Suppressor macrophage treated with lipopolysaccharide for 4 hours (primary cell): ENCODE results near the gene ZNF497.
A peak's percentile ranks its signal among the peaks of the same experiment; 100 is the strongest.
"Not testable (repeated sequence)": the region's sequence is repeated elsewhere in the genome, so short reads cannot be mapped to it uniquely, and the experiment has no call there.

ENCODE experiments used
- DNase-seq: peaks from one replicate; pipeline ENCODE4 v3.0.0-alpha.2; 2020

Gene ZNF497

DNA sequence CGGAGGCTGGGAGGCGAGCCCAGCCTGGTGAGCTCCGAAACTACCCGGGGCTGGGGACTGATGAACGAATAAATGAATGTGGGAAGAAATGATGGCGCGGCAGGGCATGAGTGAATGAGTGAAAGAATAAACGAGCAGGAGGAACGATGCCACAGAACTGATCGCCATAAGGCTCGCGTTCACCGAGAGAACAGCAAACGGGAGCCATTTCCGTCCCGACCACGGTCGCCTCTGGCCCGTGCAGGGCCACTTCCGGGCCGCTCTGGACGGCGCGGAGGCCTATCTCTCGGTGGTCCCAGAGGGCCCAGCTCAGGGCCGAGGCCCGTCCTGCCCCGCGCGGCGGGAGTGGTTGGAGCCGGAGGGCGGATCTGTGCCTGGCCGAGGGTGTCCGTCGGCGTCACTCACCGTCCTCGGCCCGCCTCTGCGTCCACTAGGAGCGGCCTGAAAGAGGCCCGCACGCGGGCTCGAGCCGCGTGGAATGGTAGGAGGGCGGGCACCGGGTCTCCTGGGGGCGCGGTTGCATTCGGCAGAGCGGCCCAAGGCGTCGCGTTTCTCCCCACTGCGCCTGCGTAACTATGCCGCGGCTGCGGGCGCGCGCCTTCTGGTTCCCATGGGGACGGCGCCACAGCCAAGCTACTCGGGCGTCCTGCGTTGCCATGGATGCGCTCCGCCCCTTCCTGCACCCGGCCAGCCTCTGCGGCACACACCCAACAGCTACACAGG, at the start of gene ZNF497:
TSS of gene ZNF497 (minus strand) at position 480 of the 723 bp plus-strand sequence. CDS start 5,116 bp downstream, outside the sequence.
- DNase-seq = peak; percentile 97

- DNase-seq = no peak
Observed at GRCh38 chr19:58409010-58409790, 46.6 kb upstream of the ZNF497 start.

GRCh38 chr19:58408152-58409009, 45.8 kb upstream of the ZNF497 start, which contains the start of gene ZNF584:
Gene ZNF584 (plus strand): TSS chr19:58408649. CDS start chr19:58409148, 499 bp downstream.
- peak; percentile 96 for DNase-seq

DNA sequence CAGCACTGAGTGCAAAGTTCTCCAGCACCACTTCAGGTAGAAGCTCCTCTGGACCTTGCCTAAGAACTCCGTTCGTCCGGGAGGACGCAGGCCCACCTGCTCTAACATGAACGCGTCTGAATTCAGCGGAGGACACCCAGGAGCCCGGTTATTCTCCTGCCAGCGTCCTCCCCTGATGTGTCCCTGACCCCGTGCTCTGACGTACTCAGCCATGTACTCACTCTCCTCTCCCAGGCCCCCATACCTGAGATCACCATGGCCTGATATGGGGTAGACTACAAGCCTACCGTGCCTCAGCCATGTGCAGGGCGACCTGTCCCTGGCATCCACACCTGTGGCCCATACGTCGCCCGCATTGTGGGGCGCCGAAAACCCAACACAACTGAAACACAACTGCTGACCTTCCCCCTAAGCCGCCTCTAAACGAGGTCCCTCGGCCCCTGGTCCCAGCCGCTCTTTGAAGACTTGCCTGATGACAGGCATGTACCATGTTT, 45.2 kb upstream of the ZNF497 start:
- no peak for DNase-seq

DNA sequence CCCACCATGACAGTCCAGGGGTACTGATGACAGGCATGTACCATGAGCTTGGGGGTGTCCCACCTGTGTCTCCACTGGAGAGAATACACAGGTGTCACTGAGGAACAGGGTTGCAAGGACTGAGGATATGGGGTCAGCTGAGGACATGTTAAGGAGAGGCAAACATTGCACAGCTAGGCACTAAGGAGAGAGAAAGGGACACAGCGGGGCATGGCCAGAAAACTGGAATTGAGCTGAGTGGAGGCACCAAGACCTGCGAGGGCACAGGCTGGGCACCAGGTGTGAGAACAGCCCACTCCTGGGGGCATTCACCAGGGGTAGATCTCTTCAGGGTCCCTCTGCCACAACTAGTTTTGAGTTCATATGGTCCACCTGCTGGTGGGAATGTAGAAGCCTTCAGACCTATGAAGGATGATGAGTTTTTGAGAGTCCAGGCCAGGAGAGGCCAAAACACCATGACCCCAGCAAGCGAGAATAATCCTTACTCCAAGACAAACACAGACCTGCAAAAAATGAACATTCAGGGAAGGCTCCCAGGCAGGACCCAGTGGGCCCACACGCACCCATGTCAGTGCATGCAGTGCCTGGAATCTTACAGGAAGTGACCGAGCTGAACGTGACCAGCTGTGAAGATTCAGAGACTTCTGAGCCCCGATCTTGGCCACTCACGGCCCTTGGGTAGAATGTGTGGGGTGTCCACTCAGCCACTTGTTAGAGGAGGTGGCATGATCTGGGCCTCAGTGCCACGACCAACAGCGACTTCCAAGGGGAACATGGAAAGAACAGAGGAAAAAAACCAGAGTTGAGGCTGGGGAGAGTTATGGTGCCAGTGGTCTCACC, 44.5 kb upstream of the ZNF497 start:
- DNase-seq = no peak

DNA sequence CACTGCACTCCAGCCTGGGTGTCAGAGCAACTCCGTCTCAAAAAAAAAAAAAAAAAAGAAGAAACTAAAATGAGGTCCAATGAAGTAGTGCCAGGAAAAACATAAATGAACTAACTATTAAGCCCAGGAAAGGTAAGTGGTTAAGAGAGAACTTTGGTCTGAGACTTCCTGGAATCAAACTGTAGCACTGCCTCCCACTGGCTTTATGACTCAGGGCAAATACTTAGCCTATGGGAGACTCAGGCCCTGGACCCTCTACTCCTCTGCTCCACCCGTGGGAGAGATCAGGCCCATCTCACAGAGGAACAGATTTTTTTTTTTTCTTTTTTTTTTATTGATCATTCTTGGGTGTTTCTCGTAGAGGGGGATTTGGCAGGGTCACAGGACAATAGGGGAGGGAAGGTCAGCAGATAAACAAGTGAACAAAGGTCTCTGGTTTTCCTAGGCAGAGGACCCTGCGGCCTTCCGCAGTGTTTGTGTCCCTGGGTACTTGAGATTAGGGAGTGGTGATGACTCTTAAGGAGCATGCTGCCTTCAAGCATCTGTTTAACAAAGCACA, 41.4 kb upstream of the ZNF497 start:
- DNase-seq = not testable (repeated sequence)

DNA sequence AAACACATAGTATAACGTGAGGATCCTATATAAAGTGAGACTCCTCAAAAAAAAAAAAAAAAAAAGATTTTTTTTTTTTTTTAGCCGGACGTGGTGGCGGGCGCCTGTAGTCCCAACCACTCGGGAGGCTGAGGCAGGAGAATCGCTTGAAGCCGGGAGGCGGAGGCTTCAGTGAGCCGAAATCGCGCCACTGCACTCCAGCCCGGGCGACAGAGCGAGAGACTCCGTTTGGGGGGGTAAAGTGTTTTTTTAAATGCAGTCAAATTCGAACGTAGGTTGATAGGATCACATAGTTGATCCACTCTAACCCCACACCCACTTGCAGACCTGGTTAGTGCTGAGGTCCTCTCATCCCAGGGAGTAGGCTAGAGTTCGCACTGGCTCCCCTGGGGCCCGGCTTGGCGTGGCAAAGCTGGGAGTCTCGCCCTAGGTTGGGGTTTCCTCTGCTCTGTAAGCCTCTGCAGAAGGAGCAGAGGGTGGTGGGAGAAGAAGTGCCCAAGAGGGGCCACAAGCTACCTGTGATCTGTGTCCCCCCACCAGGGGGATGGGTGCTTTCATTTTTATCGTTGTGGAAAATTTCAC, 39.4 kb upstream of the ZNF497 start:
- no peak for DNase-seq

DNA sequence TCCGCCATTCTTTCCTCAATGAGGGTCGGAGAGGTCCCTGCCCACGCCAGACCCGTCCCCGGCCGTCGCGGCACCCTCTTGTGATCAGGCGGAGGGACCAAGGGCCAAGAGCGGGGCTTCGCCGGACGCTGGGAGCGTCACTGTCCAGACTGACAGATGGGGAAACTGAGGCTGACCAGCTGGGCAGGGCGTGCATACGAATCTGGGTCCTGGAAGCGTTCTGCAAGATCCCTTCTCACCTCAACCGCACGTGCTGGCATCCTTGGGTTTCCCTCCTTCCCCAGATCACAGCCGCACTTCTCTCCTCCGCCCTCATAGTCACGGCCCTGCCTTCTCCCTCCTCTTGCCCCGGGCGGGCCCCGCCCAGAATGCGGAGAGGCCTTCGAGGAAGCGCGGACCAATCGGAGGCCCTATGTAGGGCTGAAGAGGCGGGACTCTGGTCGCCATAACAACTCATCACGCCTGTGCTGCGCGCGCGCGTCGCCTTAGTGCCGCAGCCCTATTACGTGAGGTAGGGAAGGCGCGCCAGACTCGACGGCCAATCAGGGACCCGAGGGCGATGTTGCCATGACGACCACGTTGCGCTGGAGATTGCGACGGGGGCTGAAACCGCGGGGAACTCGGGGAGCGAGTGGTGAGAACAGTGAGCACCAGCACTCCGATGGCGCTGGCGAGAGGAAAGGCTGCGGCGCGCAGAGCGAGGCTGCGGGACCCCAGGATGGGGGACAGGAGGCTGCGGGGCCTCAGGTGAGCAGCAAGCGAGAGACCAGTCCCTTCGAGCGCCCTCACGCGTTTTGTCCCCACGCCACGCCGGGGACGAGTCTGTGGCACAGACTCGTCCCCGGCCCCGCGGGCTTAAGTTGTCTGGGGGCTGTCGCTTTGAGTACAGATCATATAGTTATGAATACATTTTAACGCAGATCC, 38.6 kb upstream of the ZNF497 start:
- peak; percentile 99 for DNase-seq

GRCh38 chr19:58400316-58400915, 37.9 kb upstream of the ZNF497 start:
- no peak for DNase-seq

- no peak for DNase-seq
Observed at GRCh38 chr19:58399903-58400302, 37.4 kb upstream of the ZNF497 start.

- no peak for DNase-seq
Observed at GRCh38 chr19:58398545-58398944, 36.0 kb upstream of the ZNF497 start.

DNA sequence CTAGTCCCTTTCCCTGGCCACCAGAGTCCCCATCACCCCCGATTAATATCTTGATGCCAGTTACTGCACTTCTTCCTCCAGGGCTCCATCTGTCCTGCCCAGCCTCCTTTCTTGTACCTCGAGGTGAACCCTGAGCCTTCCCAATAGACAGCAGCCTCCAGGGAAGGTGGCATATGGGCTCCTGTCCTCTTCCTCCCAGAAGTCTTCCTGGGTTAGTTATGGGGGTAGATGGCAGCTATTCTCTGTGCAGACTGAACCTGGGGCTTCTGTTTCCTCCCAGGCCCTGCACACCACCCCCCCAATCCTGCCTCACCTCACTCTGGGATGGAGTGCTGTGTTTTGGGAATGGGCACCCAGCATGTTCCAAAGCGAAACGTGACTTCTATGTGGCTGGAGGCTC, 35.5 kb upstream of the ZNF497 start:
- no peak for DNase-seq

GRCh38 chr19:58397533-58398037, 35.0 kb upstream of the ZNF497 start:
- no peak for DNase-seq

DNA sequence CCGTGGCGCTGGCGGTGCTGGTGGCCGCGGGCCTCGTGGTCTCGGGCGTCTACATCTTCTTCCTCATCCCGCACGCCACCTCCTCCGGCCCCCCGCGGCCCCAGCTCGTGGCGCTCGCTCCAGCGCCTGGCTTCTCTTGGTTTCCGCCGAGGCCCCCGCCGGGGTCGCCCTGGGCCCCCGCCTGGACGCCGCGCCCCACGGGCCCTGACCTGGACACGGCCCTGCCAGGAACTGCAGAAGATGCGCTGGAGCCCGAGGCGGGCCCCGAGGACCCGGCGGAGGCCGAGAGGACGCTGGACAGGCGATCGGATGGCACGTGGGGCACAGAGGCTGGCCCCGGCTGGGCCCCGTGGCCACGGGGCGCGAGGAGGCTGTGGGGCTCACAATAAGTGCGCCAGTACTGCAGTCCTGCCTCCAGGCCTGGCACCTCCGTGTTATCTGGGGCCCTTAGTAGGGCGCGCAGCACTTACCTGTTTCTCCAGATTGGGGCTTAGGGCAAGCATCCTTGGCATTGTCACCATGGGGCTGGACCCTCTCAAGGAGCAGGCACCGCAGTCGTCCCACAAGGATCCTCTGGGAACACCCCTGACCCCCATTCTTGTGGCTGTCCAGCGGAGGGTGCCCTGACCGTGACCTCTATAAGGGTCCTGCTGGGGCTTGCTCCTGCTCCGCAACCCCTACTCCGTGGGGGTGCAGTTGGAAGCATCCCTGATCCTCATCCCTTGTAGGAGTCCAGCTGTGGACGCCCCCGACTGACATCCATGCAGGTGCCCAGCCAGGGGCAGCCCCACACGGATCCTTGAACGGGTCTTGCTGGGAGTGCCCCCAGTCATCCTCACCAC, 34.4 kb upstream of the ZNF497 start:
- DNase-seq = no peak

DNA sequence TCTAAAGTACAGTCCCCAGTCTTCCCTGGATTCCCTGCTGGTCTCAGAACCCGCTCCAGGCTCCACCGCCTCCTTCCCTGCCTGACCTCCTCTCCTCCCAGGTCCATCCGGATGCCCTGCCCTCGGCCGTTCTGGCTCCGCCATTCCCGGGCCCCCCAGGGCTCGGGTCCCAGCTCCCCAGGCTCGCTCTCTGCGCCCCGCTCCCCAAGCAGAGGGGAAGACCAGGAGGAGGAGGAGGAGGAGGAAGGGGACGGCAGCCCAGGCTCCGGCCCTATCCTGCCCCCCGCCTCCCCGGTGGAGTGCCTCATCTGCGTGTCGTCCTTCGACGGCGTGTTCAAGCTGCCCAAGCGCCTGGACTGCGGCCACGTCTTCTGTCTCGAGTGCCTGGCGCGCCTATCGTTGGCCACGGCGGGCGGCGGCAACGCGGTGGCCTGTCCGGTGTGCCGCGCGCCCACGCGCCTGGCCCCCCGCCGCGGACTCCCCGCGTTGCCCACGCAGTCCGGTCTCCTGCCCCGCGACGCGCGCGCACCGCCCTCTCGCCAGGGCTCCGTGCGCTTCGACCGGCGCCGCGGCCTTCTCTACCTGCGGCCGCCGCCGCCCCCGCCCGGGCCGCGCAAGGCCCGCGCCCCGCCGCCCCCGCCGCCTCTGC, 33.6 kb upstream of the ZNF497 start:
- no peak for DNase-seq

GRCh38 chr19:58395220-58395978, 32.8 kb upstream of the ZNF497 start, which contains the start of gene RNF225:
Gene RNF225 (plus strand): TSS chr19:58395656. CDS start chr19:58396090, 434 bp downstream.
- DNase-seq = no peak

- no peak for DNase-seq
Observed at GRCh38 chr19:58394821-58395219, 32.3 kb upstream of the ZNF497 start.
